Gastrocnemius medialis (tissue), 4 donors: ENCODE results near the gene BRIX1.

Experiments
- CTCF ChIP-seq, 5 experiments: fragments of 450-650 bp in 3 of 5; fragments of 200-600 bp in 2 of 5; sonication (generic) in 2 of 5; IDR thresholded peaks in 4 of 5; conservative IDR thresholded peaks in 1 of 5; 1 replicate in 4 of 5; 2 replicates in 1 of 5; pipeline ENCODE4 v1.5.1; 2016 to 2019; ENCODE audit warnings: antibody characterized with exemption in 5 of 5, mild to moderate bottlenecking in 3 of 5, moderate library complexity in 3 of 5
- POLR2A ChIP-seq, 2 donors: fragments of 450-650 bp; IDR thresholded peaks; one replicate each; pipeline ENCODE4 v1.6.1; 2017; ENCODE audit warnings: antibody characterized with exemption in 2 of 2, mild to moderate bottlenecking in 2 of 2, moderate library complexity in 2 of 2

GRCh38 chr5:34897646-34898045 is 17.9 kb upstream of the BRIX1 start:
- no peak for TF ChIP-seq CTCF (IDR thresholded peaks at IDR 0.05 in 4 of 5, conservative IDR thresholded peaks at IDR 0.05 in 1 of 5)
- no peak for TF ChIP-seq POLR2A (IDR thresholded peaks at IDR 0.05)
